Stimulated activated CD4-positive, alpha-beta T cell treated with anti-CD3 and anti-CD28 coated beads, Interleukin-2, amount 100 ng/mL, for 48 hours (primary cell): Measurements from ENCODE around the gene DDX4.
"Not testable (repeated sequence)": the region's sequence is repeated elsewhere in the genome, so short reads cannot be mapped to it uniquely, and the experiment has no call there.

Experiments
- DNase-seq, 2 donors: peaks; one replicate each; pipeline ENCODE4 v3.0.0-alpha.2; 2020

The DDX4 gene

GRCh38 chr5:55737793-55738192, at the start of gene DDX4:
DDX4 (plus strand) TSS chr5:55738061; CDS start chr5:55738964, 903 bp downstream.
- DNase-seq = no peak

GRCh38 chr5:55691265-55692105, 46.4 kb upstream of the DDX4 start:
- DNase-seq = no peak

GRCh38 chr5:55692106-55692417, 45.8 kb upstream of the DDX4 start:
- no peak for DNase-seq

- DNase-seq = no peak
Observed at GRCh38 chr5:55692509-55692908, 45.4 kb upstream of the DDX4 start.

GRCh38 chr5:55694152-55694830, 43.6 kb upstream of the DDX4 start:
- no peak for DNase-seq

- not testable (repeated sequence) for DNase-seq
Observed at GRCh38 chr5:55696704-55697103, 41.2 kb upstream of the DDX4 start.

- DNase-seq = no peak
Observed at GRCh38 chr5:55699041-55699688, 38.7 kb upstream of the DDX4 start.

GRCh38 chr5:55700745-55701144, 37.1 kb upstream of the DDX4 start:
- DNase-seq = no peak

GRCh38 chr5:55701462-55702103, 36.3 kb upstream of the DDX4 start:
- DNase-seq = no peak

- no peak for DNase-seq
Observed at GRCh38 chr5:55702598-55703345, 35.1 kb upstream of the DDX4 start.

- DNase-seq = no peak
Observed at GRCh38 chr5:55706230-55706629, 31.6 kb upstream of the DDX4 start.

- no peak for DNase-seq
Observed at GRCh38 chr5:55708732-55709131, 29.1 kb upstream of the DDX4 start.

GRCh38 chr5:55711507-55712022, 26.3 kb upstream of the DDX4 start:
- DNase-seq = no peak

GRCh38 chr5:55712023-55712859, 25.6 kb upstream of the DDX4 start, which contains the start of gene SLC38A9:
SLC38A9 (minus strand) TSS chr5:55712324; CDS start chr5:55697958, 14,366 bp downstream.
- peak; percentile 86 to 88 for DNase-seq

- no peak for DNase-seq
Observed at GRCh38 chr5:55713871-55714270, 24.0 kb upstream of the DDX4 start.

- DNase-seq = no peak
Observed at GRCh38 chr5:55714339-55714738, 23.5 kb upstream of the DDX4 start.

- DNase-seq = no peak
Observed at GRCh38 chr5:55714749-55715148, 23.1 kb upstream of the DDX4 start.

- no peak for DNase-seq
Observed at GRCh38 chr5:55715519-55716078, 22.3 kb upstream of the DDX4 start.

GRCh38 chr5:55719026-55719425, 18.8 kb upstream of the DDX4 start:
- DNase-seq = not testable (repeated sequence)

GRCh38 chr5:55720188-55720703, 17.6 kb upstream of the DDX4 start:
- no peak for DNase-seq

- no peak for DNase-seq
Observed at GRCh38 chr5:55724281-55724680, 13.6 kb upstream of the DDX4 start.
